HEK293 (cell line): ENCODE data around the gene ARTN.

Experiments
- EGR2 ChIP-seq: fragments of 450-650 bp; formaldehyde crosslinking; IDR thresholded peaks from 2 replicates; pipeline ENCODE4 v1.5.1; 2016; ENCODE audit warnings: low read depth, missing biosample characterization, missing genetic modification characterization
- PRDM1 ChIP-seq: fragments of 450-650 bp; formaldehyde crosslinking; IDR thresholded peaks from 2 replicates; pipeline ENCODE4; 2016; ENCODE audit warnings: missing biosample characterization, missing genetic modification characterization
- SCRT2 ChIP-seq: fragments of 450-650 bp; formaldehyde crosslinking; IDR thresholded peaks from 2 replicates; pipeline ENCODE4 v1.5.1; 2016; ENCODE audit warnings: missing biosample characterization, missing genetic modification characterization
- ZBTB17 ChIP-seq: fragments of 450-650 bp; formaldehyde crosslinking; IDR thresholded peaks from 2 replicates; pipeline ENCODE4 v1.5.1; 2016; ENCODE audit warnings: missing biosample characterization, missing genetic modification characterization
- ZNF112 ChIP-seq: fragments of 450-650 bp; formaldehyde crosslinking; IDR thresholded peaks from 2 replicates; pipeline ENCODE4 v1.5.0; 2017; ENCODE audit warnings: missing biosample characterization, missing genetic modification characterization
- ZNF157 ChIP-seq: fragments of 450-650 bp; formaldehyde crosslinking; IDR thresholded peaks from 2 replicates; pipeline ENCODE4 v1.5.1; 2016; ENCODE audit warnings: missing biosample characterization, missing genetic modification characterization
- ZNF16 ChIP-seq: fragments of 450-650 bp; formaldehyde crosslinking; IDR thresholded peaks from 2 replicates; pipeline ENCODE4 v1.5.1; 2016; ENCODE audit warnings: low read depth, missing biosample characterization, missing genetic modification characterization
- ZNF184 ChIP-seq: fragments of 450-650 bp; IDR thresholded peaks from 2 replicates; pipeline ENCODE4 v1.5.1; 2018; ENCODE audit warnings: missing biosample characterization, mild to moderate bottlenecking, missing genetic modification characterization
- ZNF202 ChIP-seq: fragments of 450-650 bp; formaldehyde crosslinking; IDR thresholded peaks from 2 replicates; pipeline ENCODE4 v1.5.1; 2016; ENCODE audit warnings: missing biosample characterization, missing genetic modification characterization, borderline replicate concordance
- ZNF658 ChIP-seq: fragments of 450-650 bp; formaldehyde crosslinking; IDR thresholded peaks from 2 replicates; pipeline ENCODE4; 2016; ENCODE audit warnings: missing biosample characterization, missing genetic modification characterization
- ZNF776 ChIP-seq: fragments of 450-650 bp; formaldehyde crosslinking; IDR thresholded peaks from 2 replicates; pipeline ENCODE4 v1.5.0; 2017; ENCODE audit warnings: missing biosample characterization, missing genetic modification characterization, borderline replicate concordance
- ZNF791 ChIP-seq: fragments of 450-650 bp; formaldehyde crosslinking; IDR thresholded peaks from 2 replicates; pipeline ENCODE4 v1.5.1; 2016; ENCODE audit warnings: missing biosample characterization, missing genetic modification characterization
- ZSCAN23 ChIP-seq: fragments of 450-650 bp; formaldehyde crosslinking; IDR thresholded peaks from 2 replicates; pipeline ENCODE4 v1.5.1; 2016; ENCODE audit warnings: missing biosample characterization, missing genetic modification characterization
- ZSCAN30 ChIP-seq: fragments of 450-650 bp; IDR thresholded peaks from 2 replicates; pipeline ENCODE4 v1.5.1; 2018; ENCODE audit warnings: missing biosample characterization, mild to moderate bottlenecking, missing genetic modification characterization, moderate library complexity
- TF ChIP-seq, protein P1 (sequence below): fragments of 450-650 bp; formaldehyde crosslinking; IDR thresholded peaks from 2 replicates; pipeline ENCODE4 v1.5.1; 2017; ENCODE audit warnings: missing biosample characterization, missing genetic modification characterization
- TF ChIP-seq, protein P2 (sequence below): fragments of 450-650 bp; formaldehyde crosslinking; IDR thresholded peaks from 2 replicates; pipeline ENCODE4 v1.5.1; 2016; ENCODE audit warnings: missing biosample characterization, missing genetic modification characterization
- TF ChIP-seq, protein P3 (sequence below): fragments of 450-650 bp; formaldehyde crosslinking; IDR thresholded peaks from 2 replicates; pipeline ENCODE4 v1.5.1; 2016; ENCODE audit warnings: missing biosample characterization, missing genetic modification characterization
- TF ChIP-seq, protein P4 (sequence below): fragments of 450-650 bp; IDR thresholded peaks from 2 replicates; pipeline ENCODE4 v1.5.1; 2018; ENCODE audit warnings: missing biosample characterization, missing genetic modification characterization
- TF ChIP-seq, protein P5 (sequence below): fragments of 450-650 bp; formaldehyde crosslinking; IDR thresholded peaks from 2 replicates; pipeline ENCODE4 v1.5.1; 2017; ENCODE audit warnings: missing biosample characterization, mild to moderate bottlenecking, missing genetic modification characterization, moderate library complexity
- TF ChIP-seq, protein P6 (sequence below): fragments of 450-650 bp; formaldehyde crosslinking; IDR thresholded peaks from 2 replicates; pipeline ENCODE4 v1.5.1; 2016; ENCODE audit warnings: missing biosample characterization, missing genetic modification characterization, low read depth
- TF ChIP-seq, protein P7 (sequence below): IDR thresholded peaks from 2 replicates; pipeline ENCODE4 v1.6.1; 2011; ENCODE audit warnings: mild to moderate bottlenecking, low read depth, low read length, borderline replicate concordance
- TF ChIP-seq, protein P8 (sequence below): fragments of 450-650 bp; formaldehyde crosslinking; IDR thresholded peaks from 2 replicates; pipeline ENCODE4 v1.5.1; 2017; ENCODE audit warnings: missing biosample characterization, missing genetic modification characterization
- TF ChIP-seq, protein P9 (sequence below): fragments of 450-650 bp; formaldehyde crosslinking; IDR thresholded peaks from 2 replicates; pipeline ENCODE4 v1.5.1; 2016; ENCODE audit warnings: missing biosample characterization, missing genetic modification characterization

The ARTN gene

DNA sequence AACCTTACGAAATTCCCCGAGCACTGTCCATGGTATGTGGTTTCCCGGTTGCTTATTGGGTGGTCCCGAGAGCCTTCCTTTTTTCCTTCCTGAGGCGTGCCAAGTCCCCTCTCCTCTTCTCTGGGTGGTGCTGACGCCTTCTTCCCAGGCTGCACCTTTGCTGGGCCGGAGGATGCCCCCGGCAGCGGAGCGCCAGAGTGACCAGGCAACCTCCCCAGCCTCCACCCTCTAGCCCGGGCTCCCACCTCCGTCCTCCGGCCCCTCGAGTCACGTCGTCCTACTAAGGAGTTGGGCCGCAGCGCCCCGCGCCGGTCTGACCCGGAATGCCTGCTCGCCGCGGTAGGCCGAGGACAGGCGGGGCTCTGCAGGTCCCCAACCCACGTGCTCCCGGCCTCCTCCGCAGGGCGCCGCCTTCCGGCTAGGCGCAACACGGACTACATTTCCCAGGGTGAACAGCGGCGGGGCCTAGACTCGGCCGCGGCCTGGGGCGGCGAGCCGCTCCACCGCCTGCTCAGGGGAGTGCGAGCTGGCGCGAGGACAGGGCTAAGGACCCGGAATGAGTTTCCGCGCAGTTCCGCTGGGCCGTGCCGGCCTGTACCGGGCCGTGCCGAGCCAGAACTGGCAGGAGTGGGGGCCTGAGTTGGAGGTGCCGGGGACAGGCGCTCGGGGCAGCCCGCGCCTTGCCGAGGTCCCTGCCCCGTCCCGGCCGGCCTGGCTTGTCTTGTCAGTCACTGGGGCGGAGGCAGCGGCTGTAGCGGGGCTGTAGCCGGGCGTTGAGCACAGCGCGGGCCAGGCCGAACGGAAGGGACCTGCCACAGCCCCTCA lies 12.8 kb downstream of the ARTN start, which contains the start of gene IPO13 (continued):
- peak; percentile 65 for TF ChIP-seq ZSCAN30 (tag by site-specific recombination)
- TF ChIP-seq, protein P1, sequence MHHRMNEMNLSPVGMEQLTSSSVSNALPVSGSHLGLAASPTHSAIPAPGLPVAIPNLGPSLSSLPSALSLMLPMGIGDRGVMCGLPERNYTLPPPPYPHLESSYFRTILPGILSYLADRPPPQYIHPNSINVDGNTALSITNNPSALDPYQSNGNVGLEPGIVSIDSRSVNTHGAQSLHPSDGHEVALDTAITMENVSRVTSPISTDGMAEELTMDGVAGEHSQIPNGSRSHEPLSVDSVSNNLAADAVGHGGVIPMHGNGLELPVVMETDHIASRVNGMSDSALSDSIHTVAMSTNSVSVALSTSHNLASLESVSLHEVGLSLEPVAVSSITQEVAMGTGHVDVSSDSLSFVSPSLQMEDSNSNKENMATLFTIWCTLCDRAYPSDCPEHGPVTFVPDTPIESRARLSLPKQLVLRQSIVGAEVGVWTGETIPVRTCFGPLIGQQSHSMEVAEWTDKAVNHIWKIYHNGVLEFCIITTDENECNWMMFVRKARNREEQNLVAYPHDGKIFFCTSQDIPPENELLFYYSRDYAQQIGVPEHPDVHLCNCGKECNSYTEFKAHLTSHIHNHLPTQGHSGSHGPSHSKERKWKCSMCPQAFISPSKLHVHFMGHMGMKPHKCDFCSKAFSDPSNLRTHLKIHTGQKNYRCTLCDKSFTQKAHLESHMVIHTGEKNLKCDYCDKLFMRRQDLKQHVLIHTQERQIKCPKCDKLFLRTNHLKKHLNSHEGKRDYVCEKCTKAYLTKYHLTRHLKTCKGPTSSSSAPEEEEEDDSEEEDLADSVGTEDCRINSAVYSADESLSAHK (tag by site-specific recombination): peak; percentile 53
- no peak for TF ChIP-seq ZNF112 (tag by site-specific recombination)
- no peak for TF ChIP-seq ZNF202 (tag by site-specific recombination)
- TF ChIP-seq, protein P2, sequence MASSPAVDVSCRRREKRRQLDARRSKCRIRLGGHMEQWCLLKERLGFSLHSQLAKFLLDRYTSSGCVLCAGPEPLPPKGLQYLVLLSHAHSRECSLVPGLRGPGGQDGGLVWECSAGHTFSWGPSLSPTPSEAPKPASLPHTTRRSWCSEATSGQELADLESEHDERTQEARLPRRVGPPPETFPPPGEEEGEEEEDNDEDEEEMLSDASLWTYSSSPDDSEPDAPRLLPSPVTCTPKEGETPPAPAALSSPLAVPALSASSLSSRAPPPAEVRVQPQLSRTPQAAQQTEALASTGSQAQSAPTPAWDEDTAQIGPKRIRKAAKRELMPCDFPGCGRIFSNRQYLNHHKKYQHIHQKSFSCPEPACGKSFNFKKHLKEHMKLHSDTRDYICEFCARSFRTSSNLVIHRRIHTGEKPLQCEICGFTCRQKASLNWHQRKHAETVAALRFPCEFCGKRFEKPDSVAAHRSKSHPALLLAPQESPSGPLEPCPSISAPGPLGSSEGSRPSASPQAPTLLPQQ (tag by site-specific recombination): peak; percentile 90
- TF ChIP-seq ZNF776 (tag by site-specific recombination): no peak
- TF ChIP-seq, protein P3, sequence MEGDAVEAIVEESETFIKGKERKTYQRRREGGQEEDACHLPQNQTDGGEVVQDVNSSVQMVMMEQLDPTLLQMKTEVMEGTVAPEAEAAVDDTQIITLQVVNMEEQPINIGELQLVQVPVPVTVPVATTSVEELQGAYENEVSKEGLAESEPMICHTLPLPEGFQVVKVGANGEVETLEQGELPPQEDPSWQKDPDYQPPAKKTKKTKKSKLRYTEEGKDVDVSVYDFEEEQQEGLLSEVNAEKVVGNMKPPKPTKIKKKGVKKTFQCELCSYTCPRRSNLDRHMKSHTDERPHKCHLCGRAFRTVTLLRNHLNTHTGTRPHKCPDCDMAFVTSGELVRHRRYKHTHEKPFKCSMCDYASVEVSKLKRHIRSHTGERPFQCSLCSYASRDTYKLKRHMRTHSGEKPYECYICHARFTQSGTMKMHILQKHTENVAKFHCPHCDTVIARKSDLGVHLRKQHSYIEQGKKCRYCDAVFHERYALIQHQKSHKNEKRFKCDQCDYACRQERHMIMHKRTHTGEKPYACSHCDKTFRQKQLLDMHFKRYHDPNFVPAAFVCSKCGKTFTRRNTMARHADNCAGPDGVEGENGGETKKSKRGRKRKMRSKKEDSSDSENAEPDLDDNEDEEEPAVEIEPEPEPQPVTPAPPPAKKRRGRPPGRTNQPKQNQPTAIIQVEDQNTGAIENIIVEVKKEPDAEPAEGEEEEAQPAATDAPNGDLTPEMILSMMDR (tag by site-specific recombination): peak; percentile 100
- no peak for TF ChIP-seq PRDM1
- TF ChIP-seq, protein P4, sequence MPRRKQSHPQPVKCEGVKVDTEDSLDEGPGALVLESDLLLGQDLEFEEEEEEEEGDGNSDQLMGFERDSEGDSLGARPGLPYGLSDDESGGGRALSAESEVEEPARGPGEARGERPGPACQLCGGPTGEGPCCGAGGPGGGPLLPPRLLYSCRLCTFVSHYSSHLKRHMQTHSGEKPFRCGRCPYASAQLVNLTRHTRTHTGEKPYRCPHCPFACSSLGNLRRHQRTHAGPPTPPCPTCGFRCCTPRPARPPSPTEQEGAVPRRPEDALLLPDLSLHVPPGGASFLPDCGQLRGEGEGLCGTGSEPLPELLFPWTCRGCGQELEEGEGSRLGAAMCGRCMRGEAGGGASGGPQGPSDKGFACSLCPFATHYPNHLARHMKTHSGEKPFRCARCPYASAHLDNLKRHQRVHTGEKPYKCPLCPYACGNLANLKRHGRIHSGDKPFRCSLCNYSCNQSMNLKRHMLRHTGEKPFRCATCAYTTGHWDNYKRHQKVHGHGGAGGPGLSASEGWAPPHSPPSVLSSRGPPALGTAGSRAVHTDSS (tag by site-specific recombination): no peak
- TF ChIP-seq, protein P5, sequence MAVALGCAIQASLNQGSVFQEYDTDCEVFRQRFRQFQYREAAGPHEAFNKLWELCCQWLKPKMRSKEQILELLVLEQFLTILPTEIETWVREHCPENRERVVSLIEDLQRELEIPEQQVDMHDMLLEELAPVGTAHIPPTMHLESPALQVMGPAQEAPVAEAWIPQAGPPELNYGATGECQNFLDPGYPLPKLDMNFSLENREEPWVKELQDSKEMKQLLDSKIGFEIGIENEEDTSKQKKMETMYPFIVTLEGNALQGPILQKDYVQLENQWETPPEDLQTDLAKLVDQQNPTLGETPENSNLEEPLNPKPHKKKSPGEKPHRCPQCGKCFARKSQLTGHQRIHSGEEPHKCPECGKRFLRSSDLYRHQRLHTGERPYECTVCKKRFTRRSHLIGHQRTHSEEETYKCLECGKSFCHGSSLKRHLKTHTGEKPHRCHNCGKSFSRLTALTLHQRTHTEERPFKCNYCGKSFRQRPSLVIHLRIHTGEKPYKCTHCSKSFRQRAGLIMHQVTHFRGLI (tag by site-specific recombination): no peak; the same call in 1 of the 2 replicates
- TF ChIP-seq EGR2 (tag by site-specific recombination): peak; percentile 92
- 0 out of 2 replicates have a peak, but pooled peaks have one; percentile 16 for TF ChIP-seq ZSCAN23 (tag by site-specific recombination)
- TF ChIP-seq ZNF658 (tag by site-specific recombination): no peak
- TF ChIP-seq ZNF157: no peak
- no peak for TF ChIP-seq ZNF791 (tag by site-specific recombination)
- TF ChIP-seq ZNF16 (tag by site-specific recombination): no peak; the same call in 1 of the 2 replicates
- TF ChIP-seq, protein P6, sequence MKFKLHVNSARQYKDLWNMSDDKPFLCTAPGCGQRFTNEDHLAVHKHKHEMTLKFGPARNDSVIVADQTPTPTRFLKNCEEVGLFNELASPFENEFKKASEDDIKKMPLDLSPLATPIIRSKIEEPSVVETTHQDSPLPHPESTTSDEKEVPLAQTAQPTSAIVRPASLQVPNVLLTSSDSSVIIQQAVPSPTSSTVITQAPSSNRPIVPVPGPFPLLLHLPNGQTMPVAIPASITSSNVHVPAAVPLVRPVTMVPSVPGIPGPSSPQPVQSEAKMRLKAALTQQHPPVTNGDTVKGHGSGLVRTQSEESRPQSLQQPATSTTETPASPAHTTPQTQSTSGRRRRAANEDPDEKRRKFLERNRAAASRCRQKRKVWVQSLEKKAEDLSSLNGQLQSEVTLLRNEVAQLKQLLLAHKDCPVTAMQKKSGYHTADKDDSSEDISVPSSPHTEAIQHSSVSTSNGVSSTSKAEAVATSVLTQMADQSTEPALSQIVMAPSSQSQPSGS (tag by site-specific recombination): no peak
- TF ChIP-seq, protein P7, sequence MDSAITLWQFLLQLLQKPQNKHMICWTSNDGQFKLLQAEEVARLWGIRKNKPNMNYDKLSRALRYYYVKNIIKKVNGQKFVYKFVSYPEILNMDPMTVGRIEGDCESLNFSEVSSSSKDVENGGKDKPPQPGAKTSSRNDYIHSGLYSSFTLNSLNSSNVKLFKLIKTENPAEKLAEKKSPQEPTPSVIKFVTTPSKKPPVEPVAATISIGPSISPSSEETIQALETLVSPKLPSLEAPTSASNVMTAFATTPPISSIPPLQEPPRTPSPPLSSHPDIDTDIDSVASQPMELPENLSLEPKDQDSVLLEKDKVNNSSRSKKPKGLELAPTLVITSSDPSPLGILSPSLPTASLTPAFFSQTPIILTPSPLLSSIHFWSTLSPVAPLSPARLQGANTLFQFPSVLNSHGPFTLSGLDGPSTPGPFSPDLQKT: peak; percentile 53; the same call in 1 of the 2 replicates
- TF ChIP-seq, protein P8, sequence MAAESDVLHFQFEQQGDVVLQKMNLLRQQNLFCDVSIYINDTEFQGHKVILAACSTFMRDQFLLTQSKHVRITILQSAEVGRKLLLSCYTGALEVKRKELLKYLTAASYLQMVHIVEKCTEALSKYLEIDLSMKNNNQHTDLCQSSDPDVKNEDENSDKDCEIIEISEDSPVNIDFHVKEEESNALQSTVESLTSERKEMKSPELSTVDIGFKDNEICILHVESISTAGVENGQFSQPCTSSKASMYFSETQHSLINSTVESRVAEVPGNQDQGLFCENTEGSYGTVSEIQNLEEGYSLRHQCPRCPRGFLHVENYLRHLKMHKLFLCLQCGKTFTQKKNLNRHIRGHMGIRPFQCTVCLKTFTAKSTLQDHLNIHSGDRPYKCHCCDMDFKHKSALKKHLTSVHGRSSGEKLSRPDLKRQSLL (tag by site-specific recombination): peak; percentile 39; the same call in 1 of the 2 replicates
- 0 out of 2 replicates have a peak, but pooled peaks have one; percentile 65 for TF ChIP-seq SCRT2 (tag by site-specific recombination)
- TF ChIP-seq, protein P9, sequence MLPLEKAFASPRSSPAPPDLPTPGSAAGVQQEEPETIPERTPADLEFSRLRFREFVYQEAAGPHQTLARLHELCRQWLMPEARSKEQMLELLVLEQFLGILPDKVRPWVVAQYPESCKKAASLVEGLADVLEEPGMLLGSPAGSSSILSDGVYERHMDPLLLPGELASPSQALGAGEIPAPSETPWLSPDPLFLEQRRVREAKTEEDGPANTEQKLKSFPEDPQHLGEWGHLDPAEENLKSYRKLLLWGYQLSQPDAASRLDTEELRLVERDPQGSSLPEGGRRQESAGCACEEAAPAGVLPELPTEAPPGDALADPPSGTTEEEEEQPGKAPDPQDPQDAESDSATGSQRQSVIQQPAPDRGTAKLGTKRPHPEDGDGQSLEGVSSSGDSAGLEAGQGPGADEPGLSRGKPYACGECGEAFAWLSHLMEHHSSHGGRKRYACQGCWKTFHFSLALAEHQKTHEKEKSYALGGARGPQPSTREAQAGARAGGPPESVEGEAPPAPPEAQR (tag by site-specific recombination): peak; percentile 79
- TF ChIP-seq ZBTB17 (tag by site-specific recombination): peak; percentile 96
- no peak for TF ChIP-seq ZNF184
